GM20431 (cell line): ENCODE results near the gene SDCCAG8.

Source experiments
- in situ Hi-C: fragments of 300-500 bp; cut with MseI, MboI; formaldehyde crosslinking; loops from one replicate; pipeline ENCODE4 v1.15.0; 2020; ENCODE audit warnings: low sequenced_read_pairs; ENCODE audit not compliant: unreplicated experiment

Gene SDCCAG8

DNA sequence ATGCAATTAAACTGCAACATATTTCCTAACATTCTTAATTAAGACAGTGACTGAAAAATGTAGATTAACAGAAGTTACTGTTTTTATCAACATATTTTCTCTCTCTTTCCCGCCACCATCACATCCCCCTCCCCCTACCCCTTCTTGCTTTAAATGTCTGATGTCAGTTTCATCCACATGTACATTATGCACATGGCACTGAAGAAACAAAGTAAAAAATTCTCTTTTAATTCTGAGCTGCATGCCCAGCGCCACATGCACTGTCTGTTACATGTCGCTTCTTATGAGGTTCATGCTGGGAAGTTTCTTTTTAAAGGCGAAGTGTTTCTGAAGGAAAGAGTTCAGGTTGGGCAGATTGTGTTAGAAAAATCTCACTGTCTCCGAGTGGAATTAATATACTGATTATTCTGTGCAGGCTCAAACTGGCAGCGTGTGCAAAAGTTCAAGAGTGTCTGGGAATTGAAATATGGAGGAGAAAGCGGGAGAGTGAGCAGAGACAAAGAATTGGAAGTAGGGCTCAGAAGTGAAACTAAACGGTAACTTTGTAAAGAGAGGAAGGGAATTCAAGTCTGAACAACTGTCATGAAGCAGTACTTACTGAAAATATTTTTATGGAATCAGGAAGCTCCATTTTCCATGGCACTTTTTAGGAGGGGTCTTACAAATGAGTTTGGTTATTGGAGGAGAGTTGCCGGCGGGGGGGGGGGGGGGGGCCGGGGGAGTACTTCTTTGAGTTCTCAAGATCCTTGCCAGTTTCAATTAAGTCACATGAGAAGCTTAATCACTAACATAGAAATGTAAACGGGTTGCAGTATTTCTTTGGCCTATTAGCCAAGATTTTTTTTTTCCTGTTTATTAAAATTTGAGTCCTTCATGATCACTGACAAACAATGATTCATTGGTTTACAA lies 217.6 kb downstream of the SDCCAG8 start:
- in situ Hi-C loops = no loop called here

DNA sequence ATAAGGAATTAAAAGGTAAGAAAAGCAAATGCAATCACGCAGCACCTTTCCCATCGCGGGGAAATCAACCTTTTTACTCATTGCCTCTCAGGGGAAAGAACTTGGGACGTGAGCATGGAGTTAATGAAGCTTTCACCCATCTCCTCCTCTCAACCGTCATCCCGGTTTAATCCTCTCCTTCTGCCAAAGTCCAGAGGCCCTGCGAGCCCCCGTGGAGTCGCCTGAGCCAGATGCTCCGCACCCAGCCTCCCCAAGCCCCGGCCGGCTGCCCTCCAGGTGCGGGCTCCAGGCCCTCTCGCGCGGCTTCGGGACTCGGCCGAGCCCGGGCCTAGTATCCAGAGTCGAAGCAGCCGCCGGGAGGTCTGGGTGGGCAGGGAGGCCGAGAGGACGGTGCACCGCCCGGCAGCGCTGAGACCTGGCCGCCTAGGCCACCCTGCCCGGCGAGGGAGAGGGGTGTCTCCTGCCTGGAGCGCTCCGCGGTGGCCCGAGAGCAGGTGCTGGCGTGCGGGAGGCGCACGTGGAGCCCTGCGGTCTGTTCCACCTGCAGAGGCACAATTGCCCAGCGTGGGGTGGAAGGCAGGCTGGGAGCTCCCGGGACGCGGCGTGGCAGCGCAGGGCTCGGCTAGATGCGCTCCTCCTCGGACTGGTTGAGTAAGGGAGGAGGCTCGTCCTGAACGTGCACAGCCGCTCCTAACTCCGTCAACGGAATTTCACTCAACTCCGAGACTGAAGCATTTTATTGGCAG lies 218.5 kb downstream of the SDCCAG8 start:
- in situ Hi-C loops = no loop called here

DNA sequence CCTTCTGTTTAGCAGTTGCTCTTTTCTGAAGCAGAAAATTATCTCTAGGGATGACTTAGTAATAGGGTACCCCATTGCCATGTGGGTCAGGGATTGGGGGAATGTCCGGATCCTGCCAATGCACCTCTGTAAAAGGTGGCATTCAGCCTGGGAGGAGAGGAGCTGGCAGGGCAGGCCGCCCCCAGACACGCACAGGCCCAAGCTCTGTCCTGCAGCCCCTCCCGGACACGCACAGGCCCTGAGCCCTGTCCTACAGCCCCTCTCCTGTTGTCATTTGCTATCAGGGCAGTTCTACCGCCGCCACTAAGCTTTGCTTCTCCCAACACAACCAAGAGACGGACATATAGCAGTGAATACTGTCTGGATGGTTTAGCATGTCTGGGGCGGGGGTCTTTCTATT lies 219.1 kb downstream of the SDCCAG8 start:
- in situ Hi-C loops = no loop called here

DNA sequence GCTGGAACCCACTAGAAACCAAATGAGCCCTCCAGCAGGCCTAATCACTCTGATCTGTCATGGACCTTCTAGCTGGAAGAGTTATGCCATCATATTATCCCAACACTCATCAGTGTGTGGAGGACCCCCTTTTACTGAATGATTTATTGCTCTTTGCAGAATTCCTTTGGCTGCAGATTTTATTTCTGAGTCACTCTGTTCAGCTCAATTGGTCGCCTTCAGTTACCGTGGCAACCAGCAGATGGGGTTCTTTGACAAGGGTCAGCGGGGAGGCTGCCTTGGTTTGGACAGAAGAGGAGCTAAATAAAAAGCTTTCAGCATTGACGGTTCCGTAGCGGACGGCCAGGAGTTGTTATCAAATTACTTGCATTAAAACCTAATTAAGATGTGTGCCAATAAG lies 220.1 kb downstream of the SDCCAG8 start:
- in situ Hi-C loops = no loop called here

DNA sequence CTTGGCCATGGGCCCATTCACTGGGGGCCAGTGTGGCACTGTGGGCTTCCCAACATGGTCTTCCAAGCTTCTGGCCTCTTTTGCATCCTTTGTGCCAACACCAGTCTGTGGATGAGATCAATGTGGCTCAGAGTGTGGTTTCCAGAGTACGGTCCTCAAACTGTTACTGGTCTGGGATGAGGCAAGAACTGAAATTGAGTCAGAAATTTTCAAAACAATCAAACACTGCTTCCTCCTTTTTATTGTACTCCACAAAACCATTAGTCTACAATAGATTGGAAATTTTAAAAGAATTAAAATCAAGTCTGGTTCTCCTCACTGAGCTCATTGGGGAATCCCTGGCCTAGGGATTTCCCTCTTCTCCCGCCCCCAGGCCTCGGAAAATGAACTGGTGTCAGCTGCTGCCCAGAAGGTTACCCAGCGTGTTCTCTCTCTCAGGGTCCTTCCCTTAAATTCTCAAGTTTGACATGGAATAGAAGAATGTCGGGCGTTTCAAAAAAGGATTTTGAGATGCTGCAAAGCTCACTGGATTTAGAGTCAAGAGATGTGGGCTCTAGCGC lies 222.0 kb downstream of the SDCCAG8 start:
- in situ Hi-C loops = no loop called here

DNA sequence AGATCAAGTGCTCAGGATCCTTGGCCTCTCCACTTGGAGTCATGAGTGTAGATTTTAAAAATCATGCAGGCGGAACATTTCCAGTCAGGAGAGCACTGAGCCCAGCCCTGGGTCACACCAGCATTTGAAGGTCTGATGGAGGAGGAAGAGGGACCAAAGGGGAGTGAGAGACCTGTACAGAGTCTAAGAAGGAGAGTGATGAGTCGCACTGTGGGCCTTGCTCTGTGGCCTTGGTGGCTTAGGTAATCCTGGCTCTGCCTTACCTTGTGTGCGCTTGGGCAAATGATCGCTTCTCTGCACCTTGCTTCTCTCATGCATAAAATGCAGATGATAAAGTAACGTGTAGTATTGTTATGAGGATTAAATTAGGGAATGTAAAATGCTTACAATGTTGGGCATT lies 225.3 kb downstream of the SDCCAG8 start:
- in situ Hi-C loops = no loop called here

DNA sequence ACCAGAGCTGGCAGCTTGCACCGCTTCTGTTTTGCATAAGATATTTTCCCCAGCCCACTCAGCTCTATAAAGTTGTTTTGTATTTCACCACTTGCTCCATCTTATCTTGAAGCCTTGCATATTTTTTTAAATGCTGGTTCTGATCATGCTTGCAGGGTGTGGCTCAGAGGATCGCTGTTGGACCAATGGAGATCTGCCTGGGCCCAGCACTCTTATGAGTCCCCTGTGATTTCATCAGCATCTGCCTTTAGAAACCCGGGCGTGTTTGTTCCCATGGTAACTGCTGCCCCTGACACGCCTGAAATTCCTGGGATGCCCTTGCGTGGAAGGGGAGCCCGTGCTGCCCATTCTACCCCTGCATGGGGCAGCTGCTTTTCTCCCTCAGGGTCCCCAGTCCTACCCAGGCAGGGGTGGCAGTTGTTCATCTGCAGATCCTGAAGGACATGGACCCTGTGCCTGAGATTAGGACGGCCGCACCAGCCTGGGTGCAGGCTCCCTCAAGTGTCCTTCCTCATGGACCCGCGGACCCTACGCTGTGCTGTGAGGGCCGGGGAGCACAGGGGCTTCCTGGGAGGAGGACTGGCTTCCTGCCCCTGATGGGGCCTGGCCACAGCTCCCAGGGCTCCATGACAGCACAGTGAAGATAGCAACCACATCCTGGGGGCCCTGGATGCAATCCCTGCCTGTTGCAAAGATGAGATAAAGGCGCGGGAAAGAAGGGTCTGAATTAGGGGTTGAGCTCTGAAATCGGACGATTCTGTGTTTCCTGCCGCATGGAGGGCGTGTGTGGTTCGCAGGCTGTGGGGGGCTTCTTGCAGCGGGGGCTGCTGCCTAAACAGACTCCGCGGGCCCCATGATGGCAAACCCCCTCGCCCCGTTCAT lies 226.5 kb downstream of the SDCCAG8 start:
- in situ Hi-C loops = no loop called here

DNA sequence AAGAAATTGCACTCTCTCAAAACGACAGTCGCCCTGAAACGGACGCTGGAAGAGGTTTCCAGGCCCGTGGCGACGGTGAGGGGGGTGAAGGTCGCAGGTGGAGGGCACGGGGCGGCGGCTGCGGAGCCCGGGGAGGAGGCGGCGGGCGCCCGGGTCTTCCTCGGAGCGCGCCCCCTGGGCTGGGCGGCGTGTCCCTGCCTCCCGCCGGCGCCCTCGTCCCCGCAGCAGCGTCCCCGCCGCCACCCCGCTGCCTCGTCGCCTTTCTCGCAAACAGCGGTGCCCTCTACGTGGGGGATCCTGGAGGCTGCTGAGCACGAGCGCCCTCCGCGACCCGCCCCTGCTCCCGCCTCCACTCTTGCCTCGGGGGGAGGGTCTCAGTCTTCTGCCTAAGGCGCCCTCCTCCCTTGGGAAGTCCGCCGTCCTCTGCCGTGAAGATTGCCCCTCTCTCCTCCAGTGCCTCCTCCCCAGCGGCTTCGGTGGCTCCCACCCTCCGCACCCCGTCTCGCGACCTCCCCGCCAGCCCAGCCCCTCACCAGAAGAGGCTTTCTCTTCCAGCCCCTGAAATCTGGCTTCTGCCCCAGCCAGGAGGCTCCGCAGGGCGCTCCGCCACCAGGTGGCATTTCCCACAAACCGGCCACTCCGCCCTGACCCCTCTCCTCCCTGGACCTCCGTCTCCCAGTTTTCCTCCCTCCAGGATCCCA lies 227.4 kb downstream of the SDCCAG8 start:
- in situ Hi-C loops = no loop called here

DNA sequence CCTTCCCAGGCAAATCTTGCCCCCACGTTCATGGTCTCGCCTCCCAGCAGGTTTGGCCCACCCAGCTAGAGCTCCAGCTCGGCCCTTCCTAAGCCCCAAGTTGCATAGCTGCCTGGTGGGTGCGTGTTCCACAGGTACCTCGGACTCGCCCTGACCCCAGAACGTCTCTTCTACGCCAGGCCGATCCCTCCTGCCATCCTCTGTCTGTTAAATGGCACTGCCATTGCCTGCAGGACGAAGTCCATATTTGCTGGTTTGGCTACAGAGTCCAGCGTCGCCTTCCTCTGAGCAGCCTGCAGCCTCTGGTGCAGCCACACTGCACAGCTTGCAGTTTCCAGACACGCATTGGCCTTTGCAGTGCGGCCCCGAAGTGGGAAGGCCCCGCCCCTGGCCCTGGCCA lies 228.1 kb downstream of the SDCCAG8 start:
- in situ Hi-C loops = no loop called here

DNA sequence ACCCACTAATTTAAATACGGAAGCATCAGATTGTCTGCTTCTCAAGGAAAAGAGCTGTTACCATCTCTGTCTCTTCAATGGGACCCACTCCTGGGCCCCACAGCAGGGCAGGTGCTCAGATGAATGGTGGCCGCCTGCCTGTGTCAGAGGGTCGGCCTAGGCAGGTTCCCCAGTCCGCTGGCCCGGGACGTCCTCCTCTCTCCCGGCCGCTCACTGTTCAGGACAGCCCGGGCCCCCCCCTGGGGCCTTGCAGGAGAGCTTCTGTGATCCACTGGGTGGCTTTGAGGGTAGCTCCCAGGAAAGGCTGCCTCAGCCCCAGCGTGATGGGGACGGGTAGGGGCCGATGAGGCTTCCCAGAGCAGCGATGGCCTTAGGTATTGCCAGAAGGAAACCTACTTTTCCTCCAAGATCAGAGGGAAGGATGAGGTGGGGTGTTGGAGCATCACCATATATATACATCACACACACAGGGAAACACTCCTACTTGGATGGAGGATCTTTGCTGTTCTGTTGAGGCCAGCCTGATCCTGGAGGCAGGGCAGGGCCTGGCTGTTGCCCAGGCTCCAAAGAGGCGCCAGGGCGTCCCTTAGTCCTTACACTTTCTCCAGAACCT lies 231.3 kb downstream of the SDCCAG8 start:
- in situ Hi-C loops = no loop called here

DNA sequence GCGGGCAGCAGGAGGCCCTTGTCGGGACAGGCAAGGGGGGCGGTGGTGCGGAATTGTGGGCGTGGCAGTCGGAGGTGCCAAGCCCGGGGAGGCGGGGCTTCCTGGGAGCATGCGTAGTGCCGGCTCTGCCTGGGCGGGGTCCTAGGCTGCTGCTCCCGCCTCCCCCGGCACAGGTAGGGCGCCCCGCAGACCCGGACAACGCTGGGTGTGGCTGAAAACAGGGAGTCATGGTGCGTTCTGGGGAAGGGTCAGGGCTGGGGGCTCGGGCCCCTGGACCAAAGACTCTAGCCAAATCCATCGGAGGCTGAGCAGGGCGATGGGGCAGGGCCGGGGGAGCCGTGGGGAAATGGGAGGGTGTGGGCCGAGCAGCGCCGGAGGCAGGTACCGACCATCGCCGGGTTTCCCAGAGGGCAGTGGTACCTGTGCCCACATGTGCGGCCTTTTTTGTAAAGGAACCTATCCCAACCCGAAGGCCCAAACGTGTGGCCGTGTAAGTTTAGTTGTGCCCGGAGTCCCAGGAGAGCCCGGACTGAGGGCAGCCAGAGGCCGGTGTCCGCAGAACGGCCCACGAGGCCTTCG lies 231.9 kb downstream of the SDCCAG8 start:
- in situ Hi-C loops = no loop called here

DNA sequence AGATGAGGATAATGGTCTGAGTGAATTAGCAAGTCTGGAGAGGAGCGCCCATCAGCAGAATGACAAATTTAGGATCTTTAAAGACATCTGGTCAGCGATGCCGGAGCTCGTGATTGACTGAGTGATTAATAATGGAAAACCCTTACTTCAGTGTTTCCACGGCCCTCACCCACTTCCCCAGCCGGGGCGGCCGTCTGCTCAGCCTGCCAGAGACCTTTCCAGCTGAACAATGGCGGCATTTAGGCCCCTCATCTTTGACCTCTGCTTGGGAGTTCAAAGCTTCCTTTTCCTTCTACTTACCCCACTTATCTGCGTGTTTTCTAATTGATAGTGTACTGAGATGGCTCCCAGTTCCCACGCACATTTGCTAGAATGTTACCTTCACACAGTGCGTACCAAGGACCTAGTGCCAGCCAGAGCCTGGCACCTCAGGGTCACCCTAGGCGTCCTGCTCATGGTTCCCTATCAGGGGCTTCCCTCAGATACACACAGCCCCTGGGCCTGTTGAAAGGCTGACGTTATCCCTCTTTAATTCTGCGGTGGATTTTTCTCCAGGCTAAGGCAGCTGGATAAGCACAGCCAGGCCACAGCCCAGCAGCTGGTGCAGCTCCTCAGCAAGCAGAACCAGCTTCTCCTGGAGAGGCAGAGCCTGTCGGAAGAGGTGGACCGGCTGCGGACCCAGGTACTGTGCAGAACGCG lies 232.8 kb downstream of the SDCCAG8 start:
- in situ Hi-C loops = no loop called here

DNA sequence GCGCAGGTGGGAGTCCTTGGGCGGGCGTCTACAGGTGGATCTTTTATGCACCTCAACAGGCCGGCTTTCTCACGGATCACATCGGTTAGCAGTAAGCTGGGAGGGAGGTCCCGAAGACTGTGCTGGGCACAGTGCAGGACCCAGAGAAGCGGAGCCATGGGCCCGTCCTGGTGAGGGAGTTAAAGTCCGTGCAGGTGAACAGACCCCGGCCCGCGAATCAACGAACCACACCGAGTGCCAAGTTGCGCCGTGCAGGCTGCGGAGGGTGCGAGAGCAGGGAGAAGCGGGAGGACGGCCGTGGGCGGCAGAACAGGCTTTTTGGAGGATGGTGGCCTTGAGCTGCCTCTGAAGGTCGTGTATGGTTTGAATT lies 233.3 kb downstream of the SDCCAG8 start:
- in situ Hi-C loops = no loop called here

DNA sequence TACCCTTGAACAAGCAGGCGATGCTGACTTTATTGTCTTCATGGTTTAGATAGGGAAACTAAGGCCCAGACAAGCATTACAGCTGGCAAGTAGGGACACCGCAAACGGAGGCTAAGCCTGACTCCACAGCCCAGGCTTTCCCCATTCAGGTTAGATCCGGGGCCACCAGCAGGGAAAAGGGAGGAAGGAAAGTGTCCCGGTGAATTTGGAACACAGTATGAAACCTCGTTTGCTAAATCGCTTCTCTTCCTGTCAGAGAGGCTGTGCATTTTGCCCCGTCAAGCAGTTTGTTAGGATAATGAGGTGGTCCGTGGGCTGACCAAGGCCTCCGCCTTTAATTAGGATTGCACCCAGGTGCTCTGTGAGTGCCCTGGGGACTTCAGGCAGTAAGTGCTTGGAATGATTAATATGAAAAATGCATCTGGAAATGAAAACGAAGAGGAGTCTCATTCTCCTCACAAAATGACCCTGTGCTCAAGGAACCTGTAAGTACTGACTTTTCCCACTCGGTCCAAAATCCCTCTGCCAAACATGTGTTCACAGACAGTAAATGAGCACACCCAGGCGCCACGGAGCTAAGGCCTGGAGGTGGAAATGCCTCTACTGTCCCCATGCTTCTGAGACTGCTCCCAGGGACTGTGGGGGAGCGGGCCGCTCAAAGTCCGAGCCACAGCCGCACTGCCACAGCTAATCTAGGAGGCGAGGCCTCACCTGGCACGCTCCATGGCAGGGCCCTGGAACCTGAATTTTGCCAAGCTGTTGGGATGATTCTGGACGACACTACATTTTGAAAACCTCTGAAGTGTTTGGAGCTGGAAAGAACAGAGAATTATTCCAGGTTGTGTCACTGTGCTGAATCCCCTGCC lies 234.1 kb downstream of the SDCCAG8 start:
- in situ Hi-C loops = no loop called here

DNA sequence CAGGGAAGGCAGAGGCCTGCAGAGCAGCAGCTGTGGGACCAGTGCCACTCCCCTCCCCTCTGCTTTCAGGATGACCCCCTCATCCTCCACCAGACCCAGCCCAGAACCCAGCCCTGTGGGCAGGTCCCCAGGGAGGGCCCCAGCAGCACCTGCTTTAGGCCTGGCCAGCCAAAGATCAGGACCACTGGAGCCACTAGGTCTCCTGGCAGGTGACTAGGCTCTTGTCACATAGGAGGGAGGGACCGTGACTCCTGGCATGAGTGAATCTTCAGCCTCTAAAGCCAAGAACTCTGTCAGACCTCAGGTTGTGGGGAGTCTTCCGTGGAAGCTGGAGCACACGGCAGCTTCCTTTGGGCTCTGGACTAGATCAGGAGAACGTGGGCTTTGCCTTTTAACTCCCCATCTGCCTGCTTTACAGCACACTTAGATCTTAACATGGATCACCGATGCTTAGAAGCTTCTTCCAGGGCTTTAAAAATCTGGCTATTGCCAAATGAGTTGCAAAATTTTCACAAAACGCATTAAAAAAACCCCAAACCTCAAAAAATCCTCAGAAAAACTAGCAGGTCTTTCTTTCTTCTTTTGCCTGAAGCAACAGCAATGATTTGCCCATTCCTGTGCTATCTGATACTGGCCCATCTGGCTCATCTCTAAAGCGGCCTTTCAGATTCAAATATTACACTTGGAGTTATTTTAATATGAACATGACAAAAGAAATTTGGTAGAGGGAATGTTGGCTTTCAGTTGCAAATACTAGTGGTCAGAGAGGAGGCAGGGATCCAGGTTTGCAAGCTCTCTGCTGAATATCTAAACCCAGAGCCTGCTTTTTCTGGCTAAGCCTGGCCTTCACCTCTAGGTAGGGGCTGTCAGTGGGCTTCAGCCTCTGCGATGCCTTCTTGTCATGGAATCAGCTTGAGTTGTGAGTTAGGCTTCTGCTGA lies 235.2 kb downstream of the SDCCAG8 start:
- in situ Hi-C loops = no loop called here
